H1 (cell line): ENCODE data around the gene MOB3B. TPM values are rescaled to one million over a fixed set of nuclear protein-coding genes. Genes with fewer than 3 reads are reported as not detected.
A peak's percentile ranks its signal among the peaks of the same experiment; 100 is the strongest.

ENCODE experiments used
- CTCF ChIA-PET: fragments of 300-600 bp; sonication (Branson Sonifier 250); formaldehyde crosslinking; loops from one replicate; lab custom pipeline; 2021; ENCODE audit not compliant: partially characterized antibody; lab: Charles Lee
- POLR2A ChIA-PET: fragments of 300-600 bp; sonication (Branson Sonifier 250); formaldehyde crosslinking; loops from one replicate; lab custom pipeline; 2021; ENCODE audit warnings: inconsistent platforms; ENCODE audit not compliant: partially characterized antibody; lab: Charles Lee
- DNase-seq, 2 experiments: peaks; one replicate each; pipeline versions ENCODE4 v3.0.0 to v3.0.0-alpha.2; 2010 to 2022; ENCODE audit warnings: low spot score in 2 of 2, low read depth in 1 of 2, mixed read lengths in 1 of 2
- FAIRE-seq: peaks from 2 replicates; lab custom pipeline; 2011; peaks lifted over from hg19 to GRCh38; lab: Jason Lieb, UNC
- H2AFZ ChIP-seq: 2 replicates; pipeline ENCODE4 v1.8.1; 2012; ENCODE audit warnings: low read length, inconsistent platforms
- H2AK5ac ChIP-seq: 2 replicates; pipeline ENCODE4 v1.6.1; 2013; ENCODE audit warnings: low read depth, low read length
- H2BK120ac ChIP-seq: replicated peaks from 2 replicates; pipeline ENCODE3; 2013; ENCODE audit warnings: low read depth, low read length, inconsistent platforms
- H2BK12ac ChIP-seq: 2 replicates; pipeline ENCODE4 v1.6.1; 2013; ENCODE audit warnings: low read depth, low read length
- H2BK15ac ChIP-seq: 2 replicates; pipeline ENCODE4 v1.6.1; 2013; ENCODE audit warnings: low read length
- H2BK20ac ChIP-seq: 2 replicates; pipeline ENCODE4 v1.6.1; 2013; ENCODE audit warnings: low read length
- H2BK5ac ChIP-seq: 2 replicates; pipeline ENCODE4 v1.6.1; 2013; ENCODE audit warnings: low read depth, low read length
- H3K14ac ChIP-seq: 2 replicates; pipeline ENCODE4 v1.6.1; 2013; ENCODE audit warnings: inconsistent platforms; ENCODE audit not compliant: insufficient read length
- H3K18ac ChIP-seq: 2 replicates; pipeline ENCODE4 v1.6.1; 2013; ENCODE audit warnings: low read length; ENCODE audit errors: extremely low read depth
- H3K23ac ChIP-seq: 2 replicates; pipeline ENCODE4 v1.6.1; 2013; ENCODE audit warnings: inconsistent platforms; ENCODE audit not compliant: insufficient read length
- H3K23me2 ChIP-seq: 2 replicates; pipeline ENCODE4 v1.6.1; 2013; ENCODE audit warnings: low read depth, low read length
- H3K27ac ChIP-seq: 2 replicates; pipeline ENCODE4 v1.6.1; 2011; ENCODE audit warnings: low read depth, low read length, inconsistent platforms
- H3K27me3 ChIP-seq, 4 experiments: replicated peaks in 1 of 4; 1 replicate in 1 of 4; 2 replicates in 3 of 4; pipeline versions ENCODE4 v1.6.1 to v1.8.1; 2011 to 2013; ENCODE audit warnings: low read length in 3 of 4, mild to moderate bottlenecking in 3 of 4, inconsistent platforms in 2 of 4, mixed read lengths in 2 of 4, moderate library complexity in 1 of 4; ENCODE audit not compliant: control insufficient read depth in 3 of 4, insufficient read depth in 3 of 4; ENCODE audit errors: extremely low read depth in 1 of 4
- H3K36me3 ChIP-seq, 4 experiments: 2 replicates each; pipeline versions ENCODE4 v1.6.1 to v1.8.1; 2011 to 2013; ENCODE audit warnings: mild to moderate bottlenecking in 4 of 4, low read length in 3 of 4, moderate library complexity in 2 of 4, control low read depth in 1 of 4, inconsistent platforms in 1 of 4; ENCODE audit not compliant: insufficient read depth in 4 of 4, control insufficient read depth in 2 of 4
- H3K4ac ChIP-seq: replicated peaks from 2 replicates; pipeline ENCODE3; 2013; ENCODE audit warnings: low read length, low read depth, mixed read lengths, inconsistent platforms; ENCODE audit not compliant: insufficient read length
- H3K4me1 ChIP-seq, 4 experiments: replicated peaks in 1 of 4; 1 replicate in 1 of 4; 2 replicates in 3 of 4; pipeline versions ENCODE4 v1.6.1 to v1.8.1; 2011 to 2013; ENCODE audit warnings: low read length in 3 of 4, inconsistent platforms in 2 of 4, mixed read lengths in 1 of 4; ENCODE audit not compliant: insufficient read depth in 4 of 4, control insufficient read depth in 3 of 4
- H3K4me2 ChIP-seq, 2 experiments: 2 replicates each; pipeline versions ENCODE4 v1.6.1 to v1.8.1; 2011 to 2013; ENCODE audit warnings: low read depth in 2 of 2, low read length in 2 of 2, control low read depth in 1 of 2, inconsistent platforms in 1 of 2, mild to moderate bottlenecking in 1 of 2; ENCODE audit not compliant: insufficient read depth in 1 of 2
- H3K4me3 ChIP-seq, 4 experiments: fragments of 200-600, 300-600 bp in 1 of 4; sonication (generic), shearing (Covaris generic), sonication (Bioruptor Twin) in 1 of 4; 2 replicates each; pipeline versions ENCODE4 v1.5.1 to v1.8.1; 2011 to 2016; ENCODE audit warnings: low read length in 4 of 4, low read depth in 3 of 4, control low read depth in 2 of 4, inconsistent platforms in 2 of 4, mild to moderate bottlenecking in 2 of 4, mixed read lengths in 1 of 4, moderate library complexity in 1 of 4; ENCODE audit not compliant: insufficient read depth in 2 of 4; ENCODE audit errors: extremely low read depth in 1 of 4
- H3K56ac ChIP-seq: replicated peaks from 2 replicates; pipeline ENCODE3; 2013; ENCODE audit warnings: low read depth, mild to moderate bottlenecking, mixed read lengths, low read length, inconsistent platforms; ENCODE audit not compliant: insufficient read length
- H3K79me1 ChIP-seq: 2 replicates; pipeline ENCODE4 v1.6.1; 2013; ENCODE audit warnings: low read depth, low read length, control low read depth
- H3K79me2 ChIP-seq, 2 experiments: 2 replicates each; pipeline versions ENCODE4 v1.6.1 to v1.8.1; 2012 to 2013; ENCODE audit warnings: low read length in 2 of 2, mild to moderate bottlenecking in 2 of 2, inconsistent platforms in 1 of 2; ENCODE audit not compliant: insufficient read depth in 2 of 2, control insufficient read depth in 1 of 2
- H3K9ac ChIP-seq, 4 experiments: replicated peaks in 1 of 4; 1 replicate in 1 of 4; 2 replicates in 3 of 4; pipeline versions ENCODE4 v1.6.1 to v1.8.1; 2011 to 2013; ENCODE audit warnings: low read depth in 3 of 4, low read length in 3 of 4, control low read depth in 2 of 4, mild to moderate bottlenecking in 2 of 4, moderate library complexity in 2 of 4, inconsistent platforms in 1 of 4; ENCODE audit errors: extremely low read depth in 1 of 4
- H3K9me3 ChIP-seq, 2 experiments: 2 replicates each; pipeline versions ENCODE4 v1.6.1 to v1.8.1; 2012 to 2013; ENCODE audit warnings: mild to moderate bottlenecking in 2 of 2, moderate library complexity in 2 of 2, control low read depth in 1 of 2, inconsistent platforms in 1 of 2, low read depth in 1 of 2, low read length in 1 of 2, mixed read lengths in 1 of 2; ENCODE audit not compliant: insufficient read depth in 2 of 2
- H4K20me1 ChIP-seq, 2 experiments: replicated peaks in 1 of 2; 2 replicates each; pipeline versions ENCODE3 to v1.8.1; 2011 to 2013; ENCODE audit warnings: inconsistent platforms in 2 of 2, low read length in 2 of 2, mild to moderate bottlenecking in 1 of 2; ENCODE audit not compliant: insufficient read depth in 2 of 2, control insufficient read depth in 1 of 2
- H4K5ac ChIP-seq: 2 replicates; pipeline ENCODE4 v1.6.1; 2013; ENCODE audit warnings: low read length, low read depth, mixed read lengths, inconsistent platforms; ENCODE audit not compliant: insufficient read length
- H4K8ac ChIP-seq: 2 replicates; pipeline ENCODE4 v1.8.0; 2013; ENCODE audit warnings: mild to moderate bottlenecking, moderate library complexity, low read length, inconsistent platforms; ENCODE audit not compliant: insufficient read depth; ENCODE audit errors: extremely low read depth
- H4K91ac ChIP-seq: replicated peaks from 2 replicates; pipeline ENCODE3; 2013; ENCODE audit warnings: low read length, mixed read lengths, inconsistent platforms; ENCODE audit not compliant: insufficient read length
- ASH2L ChIP-seq: fragments of 200-600, 300-600 bp; sonication (generic); IDR thresholded peaks from one replicate; pipeline ENCODE4 v1.7.1; 2017; ENCODE audit warnings: low read length
- CBX8 ChIP-seq: fragments of 300-800, 300-1000 bp; sonication (generic); IDR thresholded peaks from 2 replicates; pipeline ENCODE4 v1.7.1; 2016; ENCODE audit warnings: low read depth, low read length, borderline replicate concordance
- EGR1 ChIP-seq: IDR thresholded peaks from 2 replicates; pipeline ENCODE4 v1.6.1; 2011; ENCODE audit warnings: low read depth, low read length, borderline replicate concordance
- EP300 ChIP-seq, 2 experiments: IDR thresholded peaks; 1 replicate in 1 of 2; 2 replicates in 1 of 2; pipeline ENCODE4 v1.6.1; 2011 to 2012; ENCODE audit warnings: low read depth in 2 of 2, low read length in 2 of 2, mild to moderate bottlenecking in 2 of 2, borderline replicate concordance in 1 of 2, inconsistent platforms in 1 of 2, moderate library complexity in 1 of 2
- FOSL1 ChIP-seq: IDR thresholded peaks from 2 replicates; pipeline ENCODE4 v1.6.1; 2011; ENCODE audit warnings: mild to moderate bottlenecking, low read depth, low read length, moderate library complexity; ENCODE audit not compliant: insufficient read depth
- HDAC2 ChIP-seq, 2 experiments: fragments of 300-600 bp in 1 of 2; sonication (generic) in 1 of 2; IDR thresholded peaks; 2 replicates each; pipeline ENCODE4 v1.6.1; 2011 to 2012; ENCODE audit warnings: low read depth in 2 of 2, low read length in 2 of 2, mild to moderate bottlenecking in 2 of 2, moderate library complexity in 2 of 2, borderline replicate concordance in 1 of 2, inconsistent platforms in 1 of 2
- KDM5A ChIP-seq: fragments of 200-600 bp; IDR thresholded peaks from 2 replicates; pipeline ENCODE4 v1.7.1; 2012; ENCODE audit warnings: mild to moderate bottlenecking, low read length, inconsistent platforms, mixed read lengths
- POLR2AphosphoS5 ChIP-seq: IDR thresholded peaks from 2 replicates; pipeline ENCODE4 v1.6.1; 2011; ENCODE audit warnings: low read depth, low read length
- SIX5 ChIP-seq: IDR thresholded peaks from 2 replicates; pipeline ENCODE4 v1.6.1; 2011; ENCODE audit warnings: mild to moderate bottlenecking, low read depth, low read length
- TCF12 ChIP-seq: IDR thresholded peaks from 2 replicates; pipeline ENCODE4 v1.6.1; 2011; ENCODE audit warnings: low read depth, mild to moderate bottlenecking, low read length
- WGBS, 2 experiments: shearing (Covaris generic) in 1 of 2; methylation state at CpG; one replicate each; pipeline versions ENCODE4 v1.1.6 to v1.1.7; 2013 to 2015; ENCODE audit warnings: low lambda C conversion rate in 2 of 2, mixed read lengths in 2 of 2, inconsistent platforms in 1 of 2, low coverage in 1 of 2, missing lambda C conversion rate in 1 of 2; ENCODE audit not compliant: insufficient replicate concordance in 2 of 2, insufficient coverage in 1 of 2, insufficient read length in 1 of 2; ENCODE audit errors: extremely low coverage in 1 of 2, missing lambda C conversion rate in 1 of 2; 5-methylcytosine and 5-hydroxymethylcytosine counted together
- polyA plus RNA-seq, 7 experiments: library from polyadenylated mRNA; depleted of rRNA in 3 of 7; stranded (reverse) in 5 of 7; unstranded in 2 of 7; fragments of >200 nt in 5 of 7; fragments of 200-250 nt in 2 of 7; gene quantifications; 1 replicate in 5 of 7; 2 replicates in 1 of 7; 4 replicates in 1 of 7; pipeline versions ENCODE4 v1.2.1 to v1.2.3, GENCODE V29; 2011 to 2013; ENCODE audit warnings: missing spikeins in 2 of 7, mixed read lengths in 2 of 7
- total RNA-seq: library from RNA; stranded (reverse); fragmentation: NEBNext Ultra II Directional; extraction: Animal tissue kit (Norgen Biotek cat#: 25700); gene quantifications from 2 replicates; pipeline ENCODE4 v1.2.1, GENCODE V29; 2021

Gene MOB3B
- total and polyA plus RNA-seq, 2 of the 8 experiments (the other 6 are each of a cell fraction or from before 2014, with no cell fraction given), result 12.7 to 16.1 TPM

- 0 out of 2 replicates have a peak overlapping the region, but pooled peaks have one; percentile 21 for H2BK15ac ChIP-seq
- no peak overlapping the region for H4K8ac ChIP-seq
- H2BK12ac ChIP-seq, result no peak overlapping the region
- H3K9ac ChIP-seq, result no peak overlapping the region
- 0 out of 4 replicates have a peak, but pooled peaks cover 0 to 3% of the 10 kb centered on the region in 2 experiments for H3K79me2 ChIP-seq
- no peak for TF ChIP-seq FOSL1
- no peak for TF ChIP-seq SIX5
- no peak for TF ChIP-seq EGR1
- no peak for TF ChIP-seq TCF12
- TF ChIP-seq POLR2AphosphoS5, result no peak
- no peak for TF ChIP-seq KDM5A
- TF ChIP-seq CBX8, result no peak
- TF ChIP-seq EP300 (IDR thresholded peaks at IDR 0.05; ENCODE audit: borderline replicate concordance in 1 of 2, low read depth in 2 of 2, low read length in 2 of 2), result no peak
- TF ChIP-seq ASH2L, result no peak
- TF ChIP-seq HDAC2 (IDR thresholded peaks at IDR 0.05; ENCODE audit: borderline replicate concordance in 1 of 2, low read depth in 2 of 2, low read length in 2 of 2), result no peak
- no peak overlapping the region for H4K91ac ChIP-seq
- peaks cover 0 to 26% (median 15%) of the 10 kb centered on the region in 4 experiments for H3K4me1 ChIP-seq
- no peak overlapping the region for H4K5ac ChIP-seq
- no peak overlapping the region for H3K14ac ChIP-seq
- H3K27ac ChIP-seq, result no peak overlapping the region
- ChIA-PET CTCF (interaction anchor here (1.0 to 1.6 kb wide), 6 partner anchors 14 to 100 kb away, joined by 3 to 5 read pairs (median 3); partner anchors contain the start of gene MOB3B), POLR2A (no interaction called here)
- H3K9me3 ChIP-seq, result no peaks in the 10 kb centered on the region
- H3K23ac ChIP-seq, result no peak overlapping the region
- H3K27me3 ChIP-seq, result peaks cover 0 to 1% (median 0%) of the 10 kb centered on the region in 4 experiments; a peak in 1 of 7 replicates
- FAIRE-seq (no peak), DNase-seq (no peak)
- no peaks in the 10 kb centered on the region for H4K20me1 ChIP-seq
- no peak overlapping the region for H3K4me3 ChIP-seq
- no peak overlapping the region for H3K56ac ChIP-seq
- H2BK120ac ChIP-seq, result no peak overlapping the region
- no peak overlapping the region for H2AFZ ChIP-seq
- no peak overlapping the region for H3K4ac ChIP-seq
- H2BK20ac ChIP-seq, result no peak overlapping the region
- H2BK5ac ChIP-seq, result no peak overlapping the region
- H3K4me2 ChIP-seq, result no peak overlapping the region
- no peaks in the 10 kb centered on the region for H3K23me2 ChIP-seq
- no peaks in the 10 kb centered on the region for H3K36me3 ChIP-seq
- peaks cover 4% of the 10 kb centered on the region; the same call in 1 of the 2 replicates for H3K79me1 ChIP-seq
- no peak overlapping the region for H3K18ac ChIP-seq
- no peak overlapping the region for H2AK5ac ChIP-seq
- 70% methylated on average over 4 of the region's 4 CpGs; no CpG with 5 or more reads in 1 of the 2 experiments for WGBS, 2 experiments
Measured at GRCh38 chr9:27429917-27430316, 99.7 kb downstream of the MOB3B start.
